RWPE1 (cell line): ENCODE measurements around the gene BMPR1B.

Experiments
- CTCF ChIA-PET: fragments of 350-600 bp; sonication (Branson Sonifier 250); formaldehyde crosslinking; extraction: SDS; loops from one replicate; lab custom pipeline; 2021; lab: Yijun Ruan, JAX
- POLR2A ChIA-PET: fragments of 400-600 bp; formaldehyde crosslinking; extraction: SDS; loops from one replicate; lab custom pipeline; 2020; ENCODE audit warnings: antibody characterized with exemption; ENCODE audit not compliant: low non-redundant PET; lab: Yijun Ruan, JAX
- DNase-seq: peaks from one replicate; pipeline ENCODE4 v3.0.0; 2012; ENCODE audit warnings: low spot score
- H3K27ac ChIP-seq: fragments of 450-650 bp; 2 replicates; pipeline ENCODE4 v1.5.1; 2017
- TF ChIP-seq, protein P1 (sequence below): fragments of 450-650 bp; conservative IDR thresholded peaks from 2 replicates; pipeline ENCODE4 v1.5.1; 2017; ENCODE audit warnings: low read depth, mild to moderate bottlenecking

The BMPR1B gene

DNA sequence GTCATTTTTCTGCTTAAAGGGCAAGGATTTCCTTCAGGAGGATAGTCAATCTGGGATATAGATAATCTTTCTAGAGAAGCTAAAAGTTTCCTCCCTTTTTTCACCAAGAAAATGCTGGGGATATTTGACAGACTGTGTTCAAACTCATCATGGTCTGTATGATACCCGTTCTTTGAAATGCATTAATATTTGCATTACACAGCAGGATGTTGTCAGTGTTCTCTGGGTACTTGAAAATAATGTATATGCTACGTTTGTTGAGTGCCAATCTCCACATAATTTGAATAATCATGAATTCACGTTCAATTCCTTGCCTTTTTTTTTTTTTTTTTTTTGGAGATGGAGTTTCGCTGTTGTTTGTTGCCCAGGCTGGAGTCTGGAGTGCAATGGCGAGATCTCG lies 18.0 kb upstream of the BMPR1B start:
- POLR2A ChIA-PET: no interaction called here
- no peak for DNase-seq
- CTCF ChIA-PET: interaction anchor here (0.5 kb wide), 1 partner anchor 333 kb away, joined by 5 read pairs; no protein-coding TSS in a partner anchor
- H3K27ac ChIP-seq: no peak overlapping the region
- TF ChIP-seq, protein P1, sequence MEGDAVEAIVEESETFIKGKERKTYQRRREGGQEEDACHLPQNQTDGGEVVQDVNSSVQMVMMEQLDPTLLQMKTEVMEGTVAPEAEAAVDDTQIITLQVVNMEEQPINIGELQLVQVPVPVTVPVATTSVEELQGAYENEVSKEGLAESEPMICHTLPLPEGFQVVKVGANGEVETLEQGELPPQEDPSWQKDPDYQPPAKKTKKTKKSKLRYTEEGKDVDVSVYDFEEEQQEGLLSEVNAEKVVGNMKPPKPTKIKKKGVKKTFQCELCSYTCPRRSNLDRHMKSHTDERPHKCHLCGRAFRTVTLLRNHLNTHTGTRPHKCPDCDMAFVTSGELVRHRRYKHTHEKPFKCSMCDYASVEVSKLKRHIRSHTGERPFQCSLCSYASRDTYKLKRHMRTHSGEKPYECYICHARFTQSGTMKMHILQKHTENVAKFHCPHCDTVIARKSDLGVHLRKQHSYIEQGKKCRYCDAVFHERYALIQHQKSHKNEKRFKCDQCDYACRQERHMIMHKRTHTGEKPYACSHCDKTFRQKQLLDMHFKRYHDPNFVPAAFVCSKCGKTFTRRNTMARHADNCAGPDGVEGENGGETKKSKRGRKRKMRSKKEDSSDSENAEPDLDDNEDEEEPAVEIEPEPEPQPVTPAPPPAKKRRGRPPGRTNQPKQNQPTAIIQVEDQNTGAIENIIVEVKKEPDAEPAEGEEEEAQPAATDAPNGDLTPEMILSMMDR: no peak

DNA sequence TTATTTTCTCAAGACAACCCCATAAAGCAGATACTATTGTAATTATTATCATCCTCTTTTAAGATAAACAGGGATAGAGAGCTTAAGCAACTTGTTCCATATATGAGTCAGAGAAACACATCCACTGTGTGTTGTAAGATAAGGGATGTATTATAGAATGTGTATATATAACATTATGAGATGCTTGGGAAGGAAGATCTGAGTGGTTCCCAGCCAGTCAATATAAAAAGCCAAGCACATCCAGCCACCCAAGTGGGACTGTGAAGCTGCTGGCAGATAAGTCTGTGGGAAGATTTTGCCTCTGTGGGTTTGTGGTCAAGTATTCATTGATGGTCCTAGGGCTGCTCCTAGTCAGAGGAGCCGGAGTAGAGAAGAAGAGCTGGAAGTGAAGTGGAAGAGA lies 16.5 kb upstream of the BMPR1B start:
- TF ChIP-seq, protein P1: no peak
- H3K27ac ChIP-seq: no peak overlapping the region
- CTCF ChIA-PET: interaction anchor here (0.7 kb wide), 1 partner anchor 9 kb away, joined by 3 read pairs; no protein-coding TSS in a partner anchor
- POLR2A ChIA-PET: no interaction called here
- no peak for DNase-seq

DNA sequence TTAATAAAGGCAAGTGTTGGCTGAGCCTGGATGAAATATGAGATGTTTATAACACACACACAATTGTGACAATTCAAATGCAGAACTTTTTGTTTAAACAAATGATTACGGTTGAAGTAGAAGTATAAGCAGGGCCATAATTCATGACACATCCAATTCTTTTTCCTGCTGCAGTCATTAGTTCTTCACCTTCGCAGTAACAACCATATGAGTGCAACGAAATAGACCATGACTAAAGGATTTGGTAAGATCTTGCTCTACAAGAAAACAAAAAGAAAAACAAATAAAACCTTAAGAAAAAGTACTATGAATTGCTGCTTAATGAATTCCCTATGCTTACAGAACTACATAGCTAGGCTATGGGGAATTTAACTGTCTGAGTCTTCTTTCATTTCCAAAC lies 13.9 kb upstream of the BMPR1B start:
- no peak for DNase-seq
- H3K27ac ChIP-seq: no peak overlapping the region
- TF ChIP-seq, protein P1: no peak
- POLR2A ChIA-PET: no interaction called here
- CTCF ChIA-PET: no interaction called here

DNA sequence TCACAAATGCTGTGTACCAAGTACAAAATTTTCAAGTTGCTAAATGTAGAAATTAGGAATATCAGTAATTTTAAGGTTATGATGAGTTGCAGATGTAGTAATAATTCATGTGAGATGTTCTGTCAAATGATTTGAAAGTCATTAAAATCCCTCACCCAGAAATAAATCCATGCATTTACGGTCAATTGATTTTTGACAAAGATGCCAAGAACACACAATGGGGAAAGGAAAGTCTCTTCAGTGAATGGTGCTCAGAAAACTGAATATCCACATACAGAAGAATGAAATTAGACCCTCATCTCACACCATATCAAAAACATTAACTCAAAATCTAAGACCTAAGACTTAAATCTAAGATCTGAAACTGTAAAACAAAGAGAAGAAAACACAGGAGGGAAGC lies 12.9 kb upstream of the BMPR1B start:
- no peak overlapping the region for H3K27ac ChIP-seq
- no peak for DNase-seq
- POLR2A ChIA-PET: no interaction called here
- CTCF ChIA-PET: no interaction called here
- TF ChIP-seq, protein P1: no peak

DNA sequence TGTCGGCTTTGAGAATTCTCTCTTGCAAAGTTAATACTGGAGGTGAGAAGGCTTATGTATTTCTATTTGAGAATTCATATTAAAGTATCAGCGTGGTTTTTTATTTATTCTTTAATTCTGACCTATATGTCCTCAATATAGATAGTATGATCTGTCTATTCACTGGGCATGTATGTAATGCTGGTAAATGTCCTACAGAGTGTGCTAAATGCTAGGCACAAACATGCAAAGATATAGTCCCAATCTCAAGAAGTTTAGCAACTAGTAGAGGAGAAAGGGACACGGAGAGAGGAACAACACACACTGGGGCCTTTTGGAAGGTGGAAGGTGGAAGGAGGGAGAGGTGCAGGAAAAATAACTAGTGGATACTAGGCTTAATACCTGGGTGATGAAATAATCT lies 11.0 kb upstream of the BMPR1B start:
- POLR2A ChIA-PET: no interaction called here
- CTCF ChIA-PET: no interaction called here
- TF ChIP-seq, protein P1: no peak
- DNase-seq: no peak
- H3K27ac ChIP-seq: no peak overlapping the region

DNA sequence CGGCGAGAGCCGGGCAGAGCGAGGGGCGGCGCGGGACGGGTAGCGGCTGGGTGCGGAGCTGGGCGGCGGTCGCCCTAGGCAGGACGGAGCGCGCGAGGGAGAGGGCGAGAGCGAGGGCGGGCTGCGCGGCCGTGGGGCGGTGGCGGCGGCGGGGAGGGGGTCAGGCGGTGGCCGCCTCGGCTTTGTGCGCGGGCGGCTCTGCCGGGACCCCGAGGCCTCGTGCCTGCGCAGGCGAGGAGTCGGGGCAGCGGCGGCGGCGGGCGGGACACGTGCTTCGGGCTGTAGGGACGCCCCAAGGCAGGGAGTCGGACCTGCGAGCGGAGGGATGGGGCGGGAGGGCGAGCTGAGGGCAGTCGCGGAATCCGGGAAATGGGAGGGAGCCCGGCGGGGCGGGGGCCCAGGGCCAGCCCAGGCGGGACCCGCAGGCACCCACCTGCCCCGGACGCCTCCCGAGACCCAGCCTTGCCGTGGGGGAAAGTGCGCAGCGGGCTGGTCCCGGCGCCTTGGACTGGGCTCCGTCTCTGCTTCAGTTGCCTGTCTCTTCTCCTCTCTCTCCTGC lies 465 bp downstream of the BMPR1B start:
- TF ChIP-seq, protein P1: no peak
- ChIA-PET POLR2A (no interaction called here), CTCF (no interaction called here)
- peak; percentile 46 for DNase-seq
- peak overlapping the region; percentile 12; the same call in 1 of the 2 replicates for H3K27ac ChIP-seq
